Lung microvascular endothelial cell (primary cell): ENCODE data around the gene DPY19L3. TPM values are rescaled to one million over a fixed set of nuclear protein-coding genes. Genes with fewer than 3 reads are reported as not detected.
A peak's percentile ranks its signal among the peaks of the same experiment; 100 is the strongest.
"Not testable (repeated sequence)": the region's sequence is repeated elsewhere in the genome, so short reads cannot be mapped to it uniquely, and the experiment has no call there.

ENCODE experiments used
- DNase-seq, 2 donors: peaks; one replicate each; pipeline versions ENCODE4 v3.0.0 to v3.0.0-alpha.2; 2010; ENCODE audit warnings: low read depth in 2 of 2
- total RNA-seq: library from RNA; depleted of rRNA; stranded (reverse); fragments of >200 nt; gene quantifications from 2 replicates; pipeline ENCODE4 v1.2.1, GENCODE V29; 2014

DPY19L3 gene
- total RNA-seq, 1 donor from 2014 or later, result 22.6 TPM

GRCh38 chr19:32498648-32499200, 93.2 kb downstream of the DPY19L3 start:
- DNase-seq, result no peak

- DNase-seq, result not testable (repeated sequence)
Observed at GRCh38 chr19:32512498-32512897, 106.9 kb downstream of the DPY19L3 start.

- DNase-seq, result peak in 1 of 2 donors; percentile 25
Observed at GRCh38 chr19:32519023-32519422, 113.5 kb downstream of the DPY19L3 start.

GRCh38 chr19:32522967-32523366, 117.4 kb downstream of the DPY19L3 start:
- DNase-seq, result no peak

GRCh38 chr19:32526895-32527294, 121.3 kb downstream of the DPY19L3 start:
- no peak for DNase-seq

- no peak for DNase-seq
Observed at GRCh38 chr19:32530773-32531172, 125.2 kb downstream of the DPY19L3 start.

GRCh38 chr19:32532233-32532632, 126.7 kb downstream of the DPY19L3 start:
- DNase-seq, result no peak

Other genes with a start within 250 kb of the DPY19L3 start
- gene ZNF507, start 60.2 kb upstream of the DPY19L3 start, total RNA-seq, result 5.2 and 8.9 TPM in 2 replicates
- gene PDCD5, start 175.4 kb downstream of the DPY19L3 start, total RNA-seq, result 70.6 and 76.6 TPM in 2 replicates